GM19452 (cell line): ENCODE measurements around the gene UPK2.

Experiments used
- ATAC-seq: cut with Tn5 transposase; IDR thresholded peaks from one replicate; pipeline ENCODE4 v1.9.1; 2021; ENCODE audit not compliant: unreplicated experiment

The UPK2 gene

DNA sequence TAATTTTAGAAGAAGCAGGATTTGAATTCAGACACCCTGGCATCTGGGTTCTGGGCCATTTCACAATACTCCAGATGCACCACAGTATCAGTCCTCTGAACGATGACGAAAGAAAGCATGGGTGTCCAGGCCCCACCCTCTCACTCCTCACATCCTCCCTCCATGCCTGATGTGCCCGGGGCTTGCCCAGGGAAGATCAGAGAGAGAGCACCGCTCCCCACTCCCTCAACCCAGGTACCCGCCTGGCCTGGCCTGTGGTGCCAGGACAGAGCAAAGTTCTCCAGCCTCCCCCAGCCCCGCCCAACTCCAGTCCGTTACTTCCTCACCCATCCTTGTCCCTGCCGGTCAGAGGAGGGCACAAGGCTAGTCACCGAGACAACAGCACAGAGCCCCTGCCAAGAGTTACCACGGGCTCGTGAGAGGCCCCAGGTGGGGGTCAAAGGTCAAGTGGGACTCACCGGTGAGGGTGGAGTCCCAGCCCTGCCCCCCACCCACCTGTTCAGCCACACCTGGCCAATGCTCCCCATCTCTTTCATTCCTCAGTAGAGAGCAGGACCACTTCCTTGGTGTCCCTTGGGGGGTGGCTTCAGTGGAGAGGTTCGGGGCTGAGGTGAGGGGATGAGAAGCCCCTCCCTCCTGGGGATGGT is 38.5 kb upstream of the UPK2 start:
- no peak for ATAC-seq

DNA sequence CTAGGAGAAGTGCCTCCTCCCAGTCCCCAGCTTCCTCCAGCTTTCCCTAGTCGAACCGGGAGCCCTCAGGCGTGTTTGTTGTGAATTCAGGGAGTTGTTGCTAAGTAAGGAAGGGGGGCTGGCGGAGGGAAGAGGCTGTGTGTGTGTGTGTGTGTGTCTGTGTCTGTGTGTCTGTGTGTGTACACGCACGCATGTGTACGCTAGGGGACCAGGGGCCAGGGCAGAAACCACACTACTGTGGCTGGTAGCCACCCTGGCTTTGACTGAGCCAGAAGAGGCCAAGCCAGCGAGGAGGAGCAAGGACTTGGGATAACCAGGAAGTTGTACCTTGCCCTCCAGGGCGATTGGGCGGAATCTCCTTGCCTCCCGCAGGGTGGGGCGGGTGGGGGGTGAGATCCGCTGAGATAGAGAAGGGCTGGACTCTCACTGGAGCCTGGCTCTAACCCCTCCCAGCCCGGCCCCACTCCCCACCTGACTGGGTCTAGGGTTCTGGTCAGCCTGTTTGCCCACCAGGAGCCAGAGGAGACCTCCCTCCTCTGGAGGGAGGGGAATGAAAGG is 37.9 kb upstream of the UPK2 start:
- ATAC-seq, result no peak

DNA sequence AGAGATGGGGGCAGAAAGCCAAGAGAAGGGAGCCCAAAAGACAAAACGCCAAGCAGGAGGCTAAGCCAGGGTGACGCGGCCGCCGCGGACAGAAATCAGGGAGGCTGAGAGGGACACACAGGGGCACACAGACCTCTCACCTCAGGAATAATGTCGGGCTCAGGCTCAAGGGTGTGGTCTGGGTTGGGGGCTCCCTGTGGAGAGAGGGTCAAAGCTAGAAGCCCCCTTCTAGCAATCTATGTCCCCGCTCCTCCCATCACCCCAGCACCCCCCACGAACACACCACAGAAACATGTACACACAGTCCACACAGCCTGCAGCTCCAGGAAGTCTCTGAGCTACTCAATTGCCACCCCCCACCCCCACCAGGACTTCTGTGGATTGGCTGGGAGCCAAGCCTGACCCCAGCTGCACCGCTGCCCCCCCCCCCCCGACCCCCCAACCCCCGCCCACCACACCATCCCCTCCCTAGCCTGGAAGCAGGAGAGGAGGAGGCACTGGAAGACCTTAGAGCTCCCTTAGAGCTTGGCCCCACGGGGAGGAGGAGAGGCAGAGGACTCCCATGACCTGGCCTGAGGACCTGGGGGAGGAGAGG is 37.3 kb upstream of the UPK2 start:
- no peak for ATAC-seq

DNA sequence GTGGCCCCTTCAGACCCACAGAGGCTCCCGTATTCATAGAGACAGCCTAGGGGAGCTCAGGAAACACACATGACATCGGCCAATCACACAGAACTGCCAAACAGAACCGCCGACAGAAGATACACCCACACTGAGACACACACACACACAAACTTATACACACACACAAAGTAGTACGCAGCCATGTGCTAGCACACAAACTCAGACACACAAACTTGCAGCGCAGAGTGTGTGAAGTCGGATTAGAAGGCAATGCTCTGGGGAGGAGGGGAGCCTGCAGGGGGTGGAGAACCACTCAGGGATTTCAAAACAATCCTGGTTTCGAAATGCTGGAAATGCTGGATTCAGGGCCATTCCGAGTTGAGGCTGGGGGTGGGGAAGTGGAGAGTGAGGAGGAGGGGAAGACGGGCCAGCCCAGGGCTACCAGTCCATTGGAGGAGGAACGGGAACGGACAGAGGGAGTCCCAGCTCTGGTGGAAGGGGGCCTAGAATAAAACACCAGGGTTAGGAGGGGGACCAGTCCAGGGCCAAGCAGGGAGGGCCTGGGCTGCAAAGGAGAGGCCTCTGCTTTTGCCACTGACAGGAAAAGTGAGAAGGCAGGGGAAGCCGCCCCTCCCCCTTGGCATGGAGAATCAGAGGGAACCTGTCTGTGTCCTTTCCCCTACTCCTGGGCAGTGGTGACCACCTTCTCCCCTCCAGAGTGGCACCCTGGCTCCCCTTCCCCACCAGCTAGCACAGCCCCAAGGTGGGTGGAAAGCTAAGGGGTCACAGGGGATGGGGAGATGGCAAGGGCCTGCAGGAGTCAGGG is 34.8 kb upstream of the UPK2 start:
- no peak for ATAC-seq

DNA sequence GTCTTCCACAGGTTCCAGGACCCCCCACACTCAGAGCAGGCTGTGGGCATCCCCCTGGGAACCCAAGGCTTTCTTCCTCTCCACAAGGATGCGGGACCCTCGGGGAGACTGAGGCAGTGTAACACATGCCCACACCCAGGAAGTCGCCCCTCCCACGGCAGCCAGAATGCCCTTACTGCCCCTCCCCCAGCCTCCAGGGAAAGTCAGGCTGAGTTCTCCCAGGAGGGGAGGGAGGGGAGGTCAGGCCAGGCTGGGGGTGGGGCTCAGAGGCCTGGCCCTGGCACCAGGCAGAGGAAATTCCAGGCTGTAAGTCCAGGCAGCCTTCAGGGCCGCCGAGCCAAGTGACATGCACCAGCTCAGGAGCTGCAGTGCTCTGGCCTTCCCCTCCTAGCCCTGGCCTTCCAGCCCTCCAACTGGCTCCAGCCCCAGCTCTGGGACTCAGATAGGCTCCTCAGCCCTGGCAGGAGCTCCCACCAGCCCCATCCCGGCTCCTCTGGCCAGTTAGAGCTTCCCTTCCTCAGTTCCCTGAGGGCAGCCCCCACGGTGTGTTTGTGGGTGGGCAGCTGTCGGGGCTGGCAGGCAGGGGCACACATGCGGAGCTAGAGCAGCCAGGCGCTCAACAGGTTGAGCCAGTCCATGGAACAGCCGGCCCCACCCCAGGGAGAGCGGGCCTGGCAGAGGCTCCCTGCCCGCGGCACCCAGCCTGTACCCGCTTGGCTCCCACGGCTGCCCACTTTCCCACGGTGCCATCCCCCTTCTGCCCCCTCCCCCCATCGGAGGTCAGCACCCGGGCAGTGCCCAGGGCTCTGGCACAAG is 34.0 kb upstream of the UPK2 start:
- no peak for ATAC-seq

DNA sequence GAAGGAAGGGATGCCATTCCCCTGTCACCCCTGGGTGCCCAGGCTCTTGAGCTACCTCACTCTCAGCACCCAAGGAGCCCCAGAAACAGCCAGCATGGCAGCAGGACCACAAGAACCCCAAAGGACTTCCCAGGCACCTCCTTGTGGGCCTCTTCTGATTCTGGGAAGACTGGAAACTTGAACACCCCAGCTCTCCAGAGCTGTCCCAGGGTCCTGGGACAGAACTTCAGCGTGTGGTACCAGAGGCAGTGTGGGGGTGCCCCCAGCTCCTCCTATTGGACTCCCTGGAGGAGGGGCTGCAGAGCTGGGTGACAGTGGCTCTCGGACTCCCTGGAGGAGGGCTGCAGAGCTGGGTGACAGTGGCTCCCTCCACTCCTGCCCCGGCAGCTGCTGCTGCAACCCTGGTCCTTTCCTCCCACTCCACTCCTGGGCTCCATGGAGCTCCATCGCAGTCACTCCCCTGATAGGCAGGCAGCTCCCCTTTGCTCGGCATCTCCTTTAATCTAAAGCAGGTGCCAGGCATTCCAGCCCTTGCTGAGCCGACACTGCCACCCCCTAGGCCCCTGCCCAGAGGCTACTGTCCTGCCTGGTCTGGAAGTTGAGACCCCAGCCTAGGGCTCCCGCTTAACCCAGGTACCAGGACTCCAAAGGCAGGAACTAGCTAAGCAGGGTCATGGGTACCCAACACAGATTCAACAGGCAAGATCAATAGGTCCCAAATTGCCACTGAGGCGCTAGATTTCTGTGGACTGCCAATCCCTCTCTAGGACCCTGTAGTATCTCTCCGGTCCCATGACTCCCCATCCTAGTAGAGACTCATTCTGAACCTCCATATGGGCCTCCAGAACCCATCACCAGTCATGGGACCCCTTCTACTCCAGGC is 33.1 kb upstream of the UPK2 start:
- ATAC-seq, result no peak

DNA sequence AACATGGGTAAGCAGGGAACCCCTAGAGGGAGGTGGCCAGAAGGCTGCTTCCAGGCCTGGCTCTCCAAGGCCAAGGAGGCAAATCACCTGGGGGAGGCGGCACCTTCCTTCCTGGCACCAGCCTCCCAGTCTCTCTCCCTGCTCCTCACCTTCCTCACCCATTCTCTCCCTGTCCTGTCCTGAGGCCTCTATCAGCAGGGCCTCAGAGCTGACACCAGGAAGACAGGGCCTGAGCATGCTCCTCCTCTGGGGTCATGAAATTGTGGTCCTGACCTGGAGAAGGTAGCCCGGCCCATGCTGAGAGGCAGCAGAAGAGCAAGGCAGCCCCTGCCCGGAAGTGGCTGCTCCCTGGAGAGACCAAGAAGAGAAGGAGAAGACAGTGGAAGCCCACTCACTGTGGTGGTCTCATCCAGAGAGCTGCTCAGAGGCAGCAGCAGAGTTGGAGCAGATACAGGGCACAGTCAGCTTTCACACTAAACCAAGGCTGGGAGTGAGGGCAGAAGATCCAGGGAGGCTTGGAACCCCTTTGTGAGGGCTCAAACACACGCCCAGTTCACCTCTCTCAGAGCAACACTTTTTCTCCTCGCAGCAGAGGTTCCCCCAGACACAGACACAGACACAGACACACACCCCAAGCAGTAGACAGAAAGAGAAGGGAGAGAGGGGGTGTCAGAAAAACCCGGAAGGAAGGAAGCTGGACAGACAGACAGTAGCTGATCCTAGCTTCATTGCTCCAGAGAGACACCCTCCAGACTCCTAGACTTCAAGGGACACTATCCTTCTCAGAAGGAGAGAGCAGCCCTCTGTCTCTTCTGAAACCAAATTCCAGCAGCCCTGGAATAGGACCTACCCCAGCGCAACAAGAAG is 32.1 kb upstream of the UPK2 start:
- no peak for ATAC-seq

DNA sequence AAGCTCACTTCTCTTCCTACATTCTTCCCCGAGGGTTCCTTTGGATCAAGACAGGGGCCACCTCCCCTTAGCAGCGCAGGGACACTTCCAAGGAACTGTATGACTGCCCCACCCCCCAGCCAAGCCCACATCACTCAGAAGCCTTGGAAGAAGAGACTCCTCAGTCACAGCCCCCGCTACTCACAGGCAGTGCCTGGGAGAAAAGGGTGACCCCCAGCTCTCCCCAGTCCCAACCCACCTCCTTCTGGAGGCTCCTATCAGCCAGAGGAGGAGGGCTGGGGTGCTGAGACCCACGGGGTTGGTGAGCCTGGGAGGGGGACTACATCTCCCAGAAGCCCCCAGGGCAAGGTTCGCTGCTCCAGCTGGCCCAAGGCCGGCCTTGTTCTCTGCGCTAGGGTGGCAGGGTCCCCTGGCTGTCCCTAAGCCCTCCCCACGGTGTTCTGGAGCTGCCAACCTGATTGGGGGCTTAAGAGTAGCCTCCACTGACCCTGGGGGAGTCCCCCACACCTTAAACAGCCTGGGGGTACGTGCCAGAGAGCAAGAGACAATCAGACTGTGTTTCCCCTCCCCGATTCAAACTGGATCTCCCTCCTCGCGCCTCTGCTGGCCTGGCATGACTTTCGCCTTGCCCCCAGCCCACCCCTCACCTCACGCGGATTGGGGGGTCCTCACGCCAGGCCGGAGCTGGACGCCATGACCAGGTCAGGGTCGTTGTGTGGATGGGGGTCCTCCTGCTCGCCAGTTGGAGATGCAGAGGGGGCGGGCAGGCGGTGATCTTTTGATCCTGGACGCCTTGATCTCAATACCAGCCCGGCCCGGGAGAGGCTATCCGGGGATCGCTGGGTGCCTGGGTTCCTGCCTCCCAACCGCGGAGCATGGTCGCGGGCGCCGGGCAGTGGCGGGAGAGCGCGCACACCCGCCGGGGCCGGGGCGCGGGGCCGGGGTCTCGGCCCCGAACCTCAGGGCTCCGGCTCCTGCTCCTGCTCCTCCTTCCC is 31.2 kb upstream of the UPK2 start:
- no peak for ATAC-seq

DNA sequence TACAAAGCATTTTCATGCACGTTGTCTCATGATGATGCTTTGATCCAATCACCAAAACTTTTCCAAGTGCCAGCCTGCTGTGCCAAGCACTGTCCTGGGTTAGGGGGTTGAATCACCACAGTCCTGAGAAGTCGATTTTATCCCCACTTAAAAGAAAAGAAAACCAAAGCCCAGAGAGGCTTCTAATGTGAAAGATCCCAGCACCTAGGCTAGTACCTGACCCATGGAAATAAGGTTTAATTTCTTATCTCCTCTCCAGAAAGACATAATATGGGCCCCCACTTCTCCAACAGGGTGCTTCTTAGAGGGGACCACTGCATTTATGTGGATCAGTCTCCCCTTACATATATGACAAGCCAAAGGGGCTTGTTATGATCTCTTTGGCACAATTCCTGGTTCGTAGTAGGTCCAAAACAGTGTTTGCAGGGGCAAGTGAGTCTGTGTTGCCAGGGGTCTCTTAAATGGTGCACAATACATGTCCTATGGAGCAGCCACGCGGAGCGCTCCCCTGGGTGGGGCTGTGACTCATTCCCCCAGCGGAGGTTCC is 28.5 kb upstream of the UPK2 start:
- no peak for ATAC-seq

DNA sequence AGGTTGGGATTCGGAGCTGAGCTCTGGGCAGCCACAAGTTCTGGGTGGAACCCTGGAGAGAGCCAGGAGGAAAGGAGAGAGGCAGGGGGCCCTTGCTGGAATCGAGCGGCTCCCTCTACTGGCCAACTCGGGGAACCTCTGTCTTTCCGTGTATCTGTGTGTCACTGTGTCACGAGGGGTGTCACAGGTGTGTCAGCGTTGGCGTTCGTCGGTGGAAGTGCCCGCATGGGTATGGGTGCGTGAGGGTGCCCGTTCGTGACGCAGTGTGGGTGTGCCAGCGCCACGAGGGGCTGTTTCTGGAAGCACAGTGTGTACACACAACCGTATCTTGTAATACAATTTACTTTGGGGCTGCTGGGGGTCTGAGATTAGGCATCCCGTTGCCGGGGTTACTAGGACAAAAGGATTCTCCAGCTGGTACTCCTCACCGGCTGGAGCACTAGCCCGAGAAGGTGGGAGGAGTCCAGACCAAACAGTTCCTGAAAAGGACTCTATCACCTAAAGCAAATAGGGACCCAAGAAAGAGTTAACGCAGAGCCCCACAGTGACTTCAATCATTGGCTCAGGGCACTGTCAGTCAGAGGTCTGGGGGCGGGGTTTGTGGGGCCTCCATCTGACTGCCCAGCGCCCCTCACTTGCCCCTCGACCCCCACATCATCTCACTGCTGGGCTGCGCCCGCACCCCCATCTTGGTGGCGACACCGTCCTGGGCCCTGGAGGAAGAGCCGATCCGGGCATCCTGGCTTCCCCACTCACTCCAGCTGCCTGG is 27.8 kb upstream of the UPK2 start:
- ATAC-seq, result peak; percentile 30

DNA sequence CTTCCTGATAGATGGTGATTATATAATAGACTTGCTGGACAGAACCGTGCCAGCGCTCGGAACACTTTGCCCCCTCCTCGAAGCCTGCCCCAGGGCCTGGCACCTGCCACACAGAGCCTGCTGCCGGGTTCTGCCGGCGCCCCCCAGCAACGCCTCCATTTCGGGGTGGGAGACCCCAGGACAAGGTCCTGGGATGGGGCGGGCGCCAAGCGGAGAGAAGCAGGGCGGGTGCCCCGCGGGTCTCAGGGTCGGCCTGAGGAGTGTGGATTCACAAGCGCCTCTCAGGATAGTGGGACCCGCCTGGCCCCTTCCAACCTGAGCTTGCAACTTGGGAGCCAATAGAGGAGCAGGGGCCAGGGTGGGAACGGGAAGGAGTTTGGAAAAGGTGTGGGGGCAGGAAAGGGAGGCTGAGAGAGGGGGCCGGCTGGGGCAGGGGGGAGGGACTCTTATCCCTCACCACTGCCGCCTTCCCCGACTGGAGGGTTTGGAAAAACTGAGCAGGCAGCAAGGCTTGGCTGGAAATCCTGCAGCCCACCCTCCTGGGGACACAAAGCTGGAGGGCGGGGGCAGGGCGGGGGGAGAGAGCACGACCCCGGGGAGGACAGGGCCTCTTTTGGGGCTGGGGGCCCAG is 27.1 kb upstream of the UPK2 start:
- no peak for ATAC-seq

DNA sequence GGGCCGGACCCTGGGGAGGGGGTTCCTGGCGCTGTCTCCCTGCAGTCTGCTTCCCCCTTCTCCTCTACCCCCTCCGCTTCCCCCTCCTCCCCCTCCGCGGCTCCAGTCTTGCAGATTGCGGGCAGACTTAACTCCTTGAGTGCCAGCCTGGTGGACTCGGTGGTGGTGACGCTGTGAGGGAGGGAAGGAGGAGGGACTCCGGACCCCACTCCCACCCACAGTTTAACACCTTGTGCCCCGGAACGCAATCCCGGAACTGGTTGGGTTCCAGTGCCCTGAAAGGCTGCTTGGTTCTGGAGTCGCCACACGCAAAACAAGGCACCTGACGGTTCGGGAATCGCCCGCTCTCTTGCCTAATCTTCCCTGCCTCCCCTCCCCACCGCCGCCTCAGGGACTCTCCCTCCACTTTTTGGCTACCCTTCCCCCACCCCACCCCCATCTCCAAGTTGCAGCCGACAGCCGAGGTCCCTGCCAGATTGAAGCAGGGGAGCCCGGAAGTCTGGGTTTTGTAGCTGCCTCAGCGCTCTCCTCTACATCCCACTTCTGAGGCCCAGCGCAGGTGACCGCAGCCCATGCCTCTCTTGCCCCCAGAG is 26.5 kb upstream of the UPK2 start:
- no peak for ATAC-seq

DNA sequence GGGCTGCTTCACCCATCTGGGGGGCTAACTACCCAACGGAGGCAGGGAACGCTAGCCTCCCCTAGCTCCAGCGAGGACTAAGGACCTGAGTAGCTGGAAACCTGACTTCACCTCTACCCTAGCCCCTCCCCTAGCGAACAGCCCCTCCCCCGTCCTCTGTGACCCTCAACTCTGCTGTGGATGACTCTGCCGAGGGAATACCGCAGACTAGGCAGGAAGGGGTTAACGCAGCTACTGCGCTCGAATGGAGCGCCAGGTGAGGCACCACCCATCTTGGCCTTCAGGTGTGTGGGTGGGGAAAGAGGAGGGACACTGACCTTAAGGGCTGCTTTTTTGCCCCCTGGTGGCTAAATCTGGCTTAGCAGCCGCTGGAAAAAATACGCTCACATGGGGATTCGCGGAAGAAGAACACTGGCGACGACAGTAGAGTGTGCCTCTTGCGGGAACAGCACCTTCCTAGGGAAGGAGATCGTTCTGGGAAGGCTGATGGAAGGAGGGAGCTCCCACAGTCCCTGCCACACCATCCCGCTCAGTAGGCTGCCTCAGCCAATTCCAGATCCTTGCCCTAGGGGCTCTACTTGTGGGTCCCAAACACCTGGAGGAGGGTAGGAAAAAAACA is 25.9 kb upstream of the UPK2 start:
- no peak for ATAC-seq

DNA sequence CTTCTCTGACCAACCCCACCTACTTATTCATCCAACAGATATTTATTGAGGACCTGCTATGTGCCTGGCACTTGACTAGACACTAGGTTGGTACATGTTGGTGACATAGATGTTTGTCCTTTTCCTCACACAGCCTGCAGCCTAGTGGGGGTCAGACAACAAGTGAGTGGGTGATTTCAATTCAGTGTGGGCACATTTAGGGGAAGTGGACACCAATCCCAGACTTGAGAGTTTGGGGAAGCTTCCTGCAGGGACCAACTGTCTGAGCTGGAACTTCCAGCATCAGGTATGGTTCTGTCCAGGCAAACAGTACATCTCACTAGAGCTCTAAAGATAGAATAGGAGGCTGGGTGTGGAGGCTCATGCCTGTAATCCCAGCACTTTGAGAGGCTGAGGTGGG is 24.5 kb upstream of the UPK2 start:
- ATAC-seq, result no peak

DNA sequence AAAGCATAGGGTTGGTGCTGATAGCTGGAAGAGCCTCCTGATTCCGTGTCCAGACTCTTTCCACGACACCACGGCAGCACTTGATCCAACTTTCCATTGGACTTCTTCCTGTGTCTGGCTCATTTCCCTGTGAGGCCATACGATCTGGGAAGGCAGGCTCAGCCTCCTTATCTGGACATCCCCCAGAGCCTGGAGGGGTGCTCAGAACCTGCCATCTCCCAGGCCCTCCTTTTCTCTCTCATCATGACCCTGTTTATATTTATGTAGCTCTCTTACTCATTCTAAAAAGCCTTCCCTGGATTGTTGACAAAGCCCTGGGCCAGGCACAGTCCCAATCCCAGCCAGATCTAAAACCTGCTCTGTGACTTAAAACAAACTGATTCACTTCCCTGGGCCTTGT is 22.6 kb upstream of the UPK2 start:
- no peak for ATAC-seq

DNA sequence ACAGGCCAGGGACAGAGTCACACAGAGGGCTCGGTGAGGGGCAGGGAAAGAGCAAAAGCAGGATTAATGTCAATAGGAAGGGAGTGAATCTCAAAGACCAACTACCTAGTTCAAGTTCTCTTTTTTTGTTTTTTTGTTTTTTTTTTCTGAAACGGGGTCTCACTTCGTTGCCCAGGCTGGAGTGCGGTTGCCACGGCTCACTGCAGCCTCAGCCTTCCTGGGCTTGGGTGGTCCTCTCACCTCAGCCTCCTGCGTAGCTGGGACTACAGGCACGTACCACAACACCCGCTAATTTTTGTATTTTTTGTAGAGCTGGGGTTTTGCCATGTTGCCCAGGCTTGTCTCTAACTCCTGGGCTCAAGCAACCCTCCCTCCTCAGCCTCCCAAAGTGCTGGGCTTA is 20.7 kb upstream of the UPK2 start:
- ATAC-seq, result no peak
